Measurements from ENCODE around the gene ATXN1. TPM values are rescaled to one million over a fixed set of nuclear protein-coding genes. Genes with fewer than 3 reads are reported as not detected.

The ATXN1 gene
- total RNA-seq, 4 donors from 2014 or later: 21.0 to 102 (median 51.1) TPM

DNA sequence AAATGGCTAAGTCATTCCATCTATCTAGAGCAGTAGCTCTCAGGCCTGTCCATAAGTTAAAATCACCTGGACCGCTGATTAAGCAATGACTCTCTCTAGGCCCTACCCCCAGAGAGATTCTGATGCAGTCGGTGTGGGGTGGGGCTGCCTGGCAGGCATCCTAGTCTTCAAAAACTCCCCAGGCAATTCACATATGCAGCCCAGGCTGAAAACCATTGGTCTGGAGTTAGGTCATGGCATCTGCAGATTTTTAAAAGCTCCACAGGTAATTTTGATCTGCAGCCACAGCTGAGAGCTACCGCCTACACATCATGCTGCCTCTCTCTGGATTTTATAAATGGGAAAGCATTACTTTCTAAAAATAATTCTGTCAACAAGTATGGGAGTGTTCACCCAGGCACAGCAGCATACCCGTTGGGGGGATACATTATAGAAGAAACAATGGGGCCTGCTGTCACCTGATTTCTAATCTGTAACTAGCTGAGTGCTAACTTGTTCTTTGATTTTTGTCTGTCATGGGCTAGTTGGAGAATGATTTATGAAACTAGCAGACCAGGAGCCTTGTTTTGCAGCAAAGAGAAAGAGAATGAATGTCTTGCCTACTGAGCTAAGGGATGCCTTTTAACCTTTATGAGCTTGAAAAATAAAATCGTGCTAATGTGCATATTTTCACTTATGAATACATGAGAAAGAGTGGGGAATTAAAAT lies 44.1 kb upstream of the ATXN1 start:
- H3K27ac ChIP-seq: peak overlapping the region in 1 of 2 donors; percentile 33
- intact Hi-C loops (cut with DNase I; ENCODE audit: low total_unique reads): no loop called here
- TF ChIP-seq, protein P1, sequence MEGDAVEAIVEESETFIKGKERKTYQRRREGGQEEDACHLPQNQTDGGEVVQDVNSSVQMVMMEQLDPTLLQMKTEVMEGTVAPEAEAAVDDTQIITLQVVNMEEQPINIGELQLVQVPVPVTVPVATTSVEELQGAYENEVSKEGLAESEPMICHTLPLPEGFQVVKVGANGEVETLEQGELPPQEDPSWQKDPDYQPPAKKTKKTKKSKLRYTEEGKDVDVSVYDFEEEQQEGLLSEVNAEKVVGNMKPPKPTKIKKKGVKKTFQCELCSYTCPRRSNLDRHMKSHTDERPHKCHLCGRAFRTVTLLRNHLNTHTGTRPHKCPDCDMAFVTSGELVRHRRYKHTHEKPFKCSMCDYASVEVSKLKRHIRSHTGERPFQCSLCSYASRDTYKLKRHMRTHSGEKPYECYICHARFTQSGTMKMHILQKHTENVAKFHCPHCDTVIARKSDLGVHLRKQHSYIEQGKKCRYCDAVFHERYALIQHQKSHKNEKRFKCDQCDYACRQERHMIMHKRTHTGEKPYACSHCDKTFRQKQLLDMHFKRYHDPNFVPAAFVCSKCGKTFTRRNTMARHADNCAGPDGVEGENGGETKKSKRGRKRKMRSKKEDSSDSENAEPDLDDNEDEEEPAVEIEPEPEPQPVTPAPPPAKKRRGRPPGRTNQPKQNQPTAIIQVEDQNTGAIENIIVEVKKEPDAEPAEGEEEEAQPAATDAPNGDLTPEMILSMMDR (IDR thresholded peaks at IDR 0.05): no peak
- no peak for TF ChIP-seq POLR2A (IDR thresholded peaks at IDR 0.05)
- no peak for DNase-seq
- no peaks in the 10 kb centered on the region for H3K27me3 ChIP-seq
- no peaks in the 10 kb centered on the region for H3K4me1 ChIP-seq
- H3K36me3 ChIP-seq: no peaks in the 10 kb centered on the region
- no peak overlapping the region for H3K4me3 ChIP-seq
- no peaks in the 10 kb centered on the region for H3K9me3 ChIP-seq

DNA sequence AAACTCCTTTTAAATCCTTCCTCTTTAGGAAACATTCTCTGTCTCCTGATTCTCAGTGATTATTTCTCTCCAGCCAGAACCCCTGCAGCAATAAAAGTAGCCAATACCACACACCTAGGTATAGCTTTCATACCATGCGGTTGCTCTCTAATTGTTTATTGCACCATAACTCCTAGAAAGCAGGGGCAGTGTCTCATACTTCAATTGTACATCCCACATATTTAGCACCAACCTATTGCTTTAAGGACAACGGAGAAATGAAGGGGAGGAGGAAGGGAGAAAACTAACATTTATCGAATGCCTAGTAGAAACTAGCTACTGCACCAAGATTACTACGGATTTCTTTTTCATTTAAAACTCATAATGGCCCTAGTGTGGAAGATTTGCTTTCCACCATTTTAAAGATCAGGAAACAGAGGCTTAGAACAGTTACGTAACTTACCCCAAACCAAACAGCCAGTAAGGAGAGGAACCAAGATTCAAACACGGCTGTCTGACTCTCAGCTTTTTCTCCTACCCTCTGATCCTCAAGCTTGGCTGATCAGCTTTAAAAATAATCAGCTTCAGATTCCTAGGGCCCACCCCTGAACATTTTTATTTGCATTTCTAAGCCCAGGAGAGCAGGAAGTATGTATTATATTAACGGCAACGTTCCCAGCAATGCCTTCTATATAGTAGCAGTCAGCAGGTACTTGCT lies 43.4 kb upstream of the ATXN1 start:
- no peaks in the 10 kb centered on the region for H3K27me3 ChIP-seq
- intact Hi-C loops (cut with DNase I; ENCODE audit: low total_unique reads): no loop called here
- TF ChIP-seq POLR2A (IDR thresholded peaks at IDR 0.05): no peak
- H3K4me1 ChIP-seq: no peaks in the 10 kb centered on the region
- DNase-seq: no peak
- H3K4me3 ChIP-seq: no peak overlapping the region
- H3K9me3 ChIP-seq: no peaks in the 10 kb centered on the region
- no peaks in the 10 kb centered on the region for H3K36me3 ChIP-seq
- H3K27ac ChIP-seq: peak overlapping the region in 1 of 2 donors; percentile 58

DNA sequence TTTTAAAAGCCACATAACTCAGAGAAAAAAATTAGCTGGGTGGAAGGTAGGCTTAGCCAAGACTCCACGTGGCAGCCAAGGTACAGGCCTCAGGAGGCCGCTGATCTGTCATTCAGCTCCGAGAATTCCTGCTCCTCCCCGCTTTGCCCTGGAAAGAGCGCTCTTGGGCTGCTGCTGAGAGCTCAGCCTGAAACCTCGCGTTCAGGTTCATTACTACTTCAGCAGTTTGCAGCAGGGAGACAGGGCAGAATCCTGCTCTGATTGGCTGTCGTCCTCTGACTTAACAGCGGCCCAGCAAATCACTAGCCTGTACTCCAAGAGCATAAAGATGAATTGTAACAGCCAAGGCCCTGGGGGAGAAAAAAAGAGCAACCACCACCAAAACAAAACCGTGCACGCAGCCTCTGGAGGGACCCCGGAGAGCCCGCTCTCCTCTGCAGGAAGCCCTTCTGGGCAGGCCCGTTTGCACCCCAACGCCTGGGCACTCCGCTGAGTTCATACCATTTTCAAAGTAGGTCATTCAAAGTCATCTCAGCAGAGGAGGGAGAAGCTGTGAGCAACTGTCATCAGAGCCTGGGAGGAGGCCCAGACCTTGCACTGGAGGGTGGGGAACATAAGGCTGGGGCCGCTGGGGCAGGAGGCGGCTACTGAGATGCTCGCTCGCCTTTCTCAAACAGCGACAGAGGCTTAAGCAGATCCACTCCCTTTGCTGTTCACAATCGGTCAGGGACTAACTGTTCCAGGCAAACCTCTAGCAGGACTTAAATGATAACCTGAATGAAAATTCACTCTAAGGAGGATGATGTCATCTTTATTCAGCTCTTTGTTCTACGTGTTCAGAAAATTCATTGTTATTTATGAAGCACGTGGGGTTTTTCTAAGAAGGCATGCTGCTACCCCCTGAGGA lies 42.3 kb upstream of the ATXN1 start:
- Histone ChIP-seq H3K9me3 (no peaks in the 10 kb centered on the region), H3K27ac (peak overlapping the region; percentile 58 to 68), H3K4me3 (peak overlapping the region; percentile 14 to 35), H3K27me3 (no peaks in the 10 kb centered on the region), H3K4me1 (no peaks in the 10 kb centered on the region), H3K36me3 (no peaks in the 10 kb centered on the region)
- peak; percentile 60 to 73 for DNase-seq
- peak in 1 of 2 donors; percentile 8 for TF ChIP-seq POLR2A (IDR thresholded peaks at IDR 0.05)
- TF ChIP-seq, protein P1 (IDR thresholded peaks at IDR 0.05): no peak
- intact Hi-C loops (cut with DNase I; ENCODE audit: low total_unique reads): no loop called here

DNA sequence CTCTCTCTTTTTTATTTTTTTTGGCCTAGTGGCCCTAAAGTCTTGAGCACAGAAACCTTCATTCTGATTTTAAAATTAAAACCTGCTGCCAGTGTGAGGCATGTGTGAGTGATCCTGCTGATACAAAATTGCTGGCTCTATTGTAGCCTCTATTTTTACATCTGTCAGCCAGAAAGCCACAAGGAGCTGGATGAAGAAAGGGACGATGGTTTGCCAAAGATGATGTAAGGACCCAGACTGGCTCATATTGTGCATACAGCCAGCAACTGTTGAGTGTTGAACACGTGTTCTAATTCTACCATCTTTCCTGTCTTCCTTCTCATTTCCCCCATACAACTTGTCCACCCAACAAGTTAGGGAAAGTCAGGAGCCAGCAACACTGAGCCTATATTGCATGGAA lies 40.8 kb upstream of the ATXN1 start:
- Histone ChIP-seq H3K27ac (no peak overlapping the region), H3K4me3 (no peak overlapping the region), H3K27me3 (no peaks in the 10 kb centered on the region), H3K9me3 (no peaks in the 10 kb centered on the region), H3K36me3 (no peaks in the 10 kb centered on the region), H3K4me1 (no peaks in the 10 kb centered on the region)
- intact Hi-C loops (cut with DNase I; ENCODE audit: low total_unique reads): no loop called here
- TF ChIP-seq, protein P1 (IDR thresholded peaks at IDR 0.05): no peak
- no peak for TF ChIP-seq POLR2A (IDR thresholded peaks at IDR 0.05)
- DNase-seq: no peak

DNA sequence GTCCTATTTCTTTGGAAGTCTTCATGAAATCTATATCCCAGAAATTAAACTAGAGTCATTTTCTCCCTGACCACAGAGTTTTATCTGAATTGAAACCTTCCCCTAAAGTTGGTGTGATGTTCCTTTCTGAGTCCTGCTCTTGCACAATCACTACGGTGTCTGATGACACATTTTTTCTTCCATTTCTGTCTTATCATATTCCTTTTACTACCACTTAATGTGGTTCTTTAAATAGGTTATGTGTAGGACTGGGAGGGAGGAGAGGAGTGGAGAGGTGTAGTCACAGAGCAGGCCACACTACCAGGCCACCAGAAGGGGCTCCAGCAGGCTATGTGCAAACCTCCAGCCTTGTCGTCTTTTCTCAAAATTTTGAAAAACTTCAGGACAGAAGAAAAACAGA lies 39.7 kb upstream of the ATXN1 start:
- H3K36me3 ChIP-seq: no peaks in the 10 kb centered on the region
- peak overlapping the region in 1 of 2 donors; percentile 4 for H3K27ac ChIP-seq
- no peaks in the 10 kb centered on the region for H3K27me3 ChIP-seq
- intact Hi-C loops (cut with DNase I; ENCODE audit: low total_unique reads): no loop called here
- H3K9me3 ChIP-seq: no peaks in the 10 kb centered on the region
- no peak overlapping the region for H3K4me3 ChIP-seq
- H3K4me1 ChIP-seq: no peaks in the 10 kb centered on the region
- TF ChIP-seq, protein P1 (IDR thresholded peaks at IDR 0.05): no peak
- no peak for TF ChIP-seq POLR2A (IDR thresholded peaks at IDR 0.05)
- DNase-seq: no peak
